Measurements from ENCODE around the gene ZBTB5.

DNA sequence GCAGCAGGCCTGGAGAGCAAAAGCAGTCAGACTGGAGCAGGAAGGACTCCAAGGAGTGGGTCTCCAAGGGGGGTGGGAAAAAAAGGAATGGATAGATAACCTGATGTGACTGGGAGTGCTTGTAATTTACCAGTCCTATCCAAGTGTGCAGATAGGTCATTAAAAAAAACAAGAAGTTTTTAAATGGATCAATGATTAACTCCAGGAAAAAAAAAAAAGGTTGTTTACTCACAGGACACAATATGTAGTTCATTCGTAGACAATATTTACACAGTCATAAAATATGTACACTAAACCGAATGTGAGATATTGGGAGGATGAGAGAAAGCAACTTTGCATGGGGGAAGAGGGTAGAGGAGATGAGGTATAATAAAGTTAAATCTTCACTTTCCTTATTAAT, 20.4 kb downstream of the ZBTB5 start:
- TF ChIP-seq, protein P1, sequence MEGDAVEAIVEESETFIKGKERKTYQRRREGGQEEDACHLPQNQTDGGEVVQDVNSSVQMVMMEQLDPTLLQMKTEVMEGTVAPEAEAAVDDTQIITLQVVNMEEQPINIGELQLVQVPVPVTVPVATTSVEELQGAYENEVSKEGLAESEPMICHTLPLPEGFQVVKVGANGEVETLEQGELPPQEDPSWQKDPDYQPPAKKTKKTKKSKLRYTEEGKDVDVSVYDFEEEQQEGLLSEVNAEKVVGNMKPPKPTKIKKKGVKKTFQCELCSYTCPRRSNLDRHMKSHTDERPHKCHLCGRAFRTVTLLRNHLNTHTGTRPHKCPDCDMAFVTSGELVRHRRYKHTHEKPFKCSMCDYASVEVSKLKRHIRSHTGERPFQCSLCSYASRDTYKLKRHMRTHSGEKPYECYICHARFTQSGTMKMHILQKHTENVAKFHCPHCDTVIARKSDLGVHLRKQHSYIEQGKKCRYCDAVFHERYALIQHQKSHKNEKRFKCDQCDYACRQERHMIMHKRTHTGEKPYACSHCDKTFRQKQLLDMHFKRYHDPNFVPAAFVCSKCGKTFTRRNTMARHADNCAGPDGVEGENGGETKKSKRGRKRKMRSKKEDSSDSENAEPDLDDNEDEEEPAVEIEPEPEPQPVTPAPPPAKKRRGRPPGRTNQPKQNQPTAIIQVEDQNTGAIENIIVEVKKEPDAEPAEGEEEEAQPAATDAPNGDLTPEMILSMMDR (IDR thresholded peaks at IDR 0.05) = no peak
- no peak for TF ChIP-seq POLR2A (IDR thresholded peaks at IDR 0.05)

Data from Peyer's patch (tissue), 4 donors.